Loucy (cell line): ENCODE results near the gene MACF1.

Experiments
- EZH2phosphoT487 ChIP-seq: fragments of 200-600 bp; IDR thresholded peaks from 2 replicates; pipeline ENCODE4 v1.6.1; 2018; ENCODE audit warnings: antibody characterized with exemption, mild to moderate bottlenecking, moderate library complexity, borderline replicate concordance
- TF ChIP-seq, protein P1 (sequence below): fragments of 200-600 bp; sonication (generic); conservative IDR thresholded peaks from 2 replicates; pipeline ENCODE4 v1.5.1; 2014; ENCODE audit warnings: mild to moderate bottlenecking, antibody characterized with exemption, low read length

DNA sequence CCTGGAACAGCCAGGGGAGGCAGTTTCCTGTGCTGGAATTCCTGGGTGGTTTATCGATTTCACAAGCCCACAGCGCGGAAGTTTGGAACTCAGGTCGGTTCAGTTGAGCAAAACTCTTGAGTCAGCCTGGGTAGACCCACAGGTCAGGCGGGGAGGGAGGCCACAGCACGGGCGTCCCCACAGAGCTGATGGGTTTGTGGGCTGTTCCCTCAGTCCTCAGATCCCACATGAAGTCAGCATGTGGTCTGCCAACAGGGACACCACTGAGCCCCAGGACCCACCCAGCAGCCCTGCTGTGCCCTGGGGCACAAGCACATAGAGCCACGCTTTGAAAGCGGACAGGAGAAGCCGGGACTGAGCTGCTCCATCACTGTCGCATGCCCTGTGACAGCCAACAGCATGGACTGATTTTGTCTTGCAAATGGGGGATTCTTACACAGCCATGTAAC is 304.4 kb downstream of the MACF1 start:
- TF ChIP-seq, protein P1, sequence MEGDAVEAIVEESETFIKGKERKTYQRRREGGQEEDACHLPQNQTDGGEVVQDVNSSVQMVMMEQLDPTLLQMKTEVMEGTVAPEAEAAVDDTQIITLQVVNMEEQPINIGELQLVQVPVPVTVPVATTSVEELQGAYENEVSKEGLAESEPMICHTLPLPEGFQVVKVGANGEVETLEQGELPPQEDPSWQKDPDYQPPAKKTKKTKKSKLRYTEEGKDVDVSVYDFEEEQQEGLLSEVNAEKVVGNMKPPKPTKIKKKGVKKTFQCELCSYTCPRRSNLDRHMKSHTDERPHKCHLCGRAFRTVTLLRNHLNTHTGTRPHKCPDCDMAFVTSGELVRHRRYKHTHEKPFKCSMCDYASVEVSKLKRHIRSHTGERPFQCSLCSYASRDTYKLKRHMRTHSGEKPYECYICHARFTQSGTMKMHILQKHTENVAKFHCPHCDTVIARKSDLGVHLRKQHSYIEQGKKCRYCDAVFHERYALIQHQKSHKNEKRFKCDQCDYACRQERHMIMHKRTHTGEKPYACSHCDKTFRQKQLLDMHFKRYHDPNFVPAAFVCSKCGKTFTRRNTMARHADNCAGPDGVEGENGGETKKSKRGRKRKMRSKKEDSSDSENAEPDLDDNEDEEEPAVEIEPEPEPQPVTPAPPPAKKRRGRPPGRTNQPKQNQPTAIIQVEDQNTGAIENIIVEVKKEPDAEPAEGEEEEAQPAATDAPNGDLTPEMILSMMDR = no peak
- TF ChIP-seq EZH2phosphoT487 = no peak
